H9 (cell line): Measurements from ENCODE around the gene EDC3. TPM values are rescaled to one million over a fixed set of nuclear protein-coding genes. Genes with fewer than 3 reads are reported as not detected.

ENCODE experiments used
- DNase-seq: peaks from one replicate; pipeline ENCODE4 v3.0.0-alpha.2; 2017
- H2AFZ ChIP-seq: one replicate; pipeline ENCODE4 v1.6.1; 2013; ENCODE audit warnings: mild to moderate bottlenecking, low read length, control low read depth, moderate library complexity
- H2AK5ac ChIP-seq: 2 replicates; pipeline ENCODE4 v1.6.1; 2013; ENCODE audit warnings: low read length, control low read depth, mixed read lengths; ENCODE audit not compliant: insufficient read length
- H2BK120ac ChIP-seq: one replicate; pipeline ENCODE4 v1.6.1; 2013; ENCODE audit warnings: low read depth, mild to moderate bottlenecking, low read length, control low read depth, inconsistent platforms; ENCODE audit not compliant: poor library complexity, severe bottlenecking
- H2BK12ac ChIP-seq: 2 replicates; pipeline ENCODE4 v1.6.1; 2013; ENCODE audit warnings: low read length, control low read depth, mixed read lengths, low read depth; ENCODE audit not compliant: insufficient read length
- H2BK15ac ChIP-seq: 2 replicates; pipeline ENCODE4 v1.6.1; 2013; ENCODE audit warnings: low read depth, low read length, control low read depth
- H2BK20ac ChIP-seq: one replicate; pipeline ENCODE4 v1.6.1; 2013; ENCODE audit warnings: low read depth, mild to moderate bottlenecking, low read length, control low read depth, inconsistent platforms; ENCODE audit not compliant: poor library complexity, severe bottlenecking
- H2BK5ac ChIP-seq: 2 replicates; pipeline ENCODE4 v1.6.1; 2013; ENCODE audit warnings: low read length, control low read depth, mixed read lengths; ENCODE audit not compliant: insufficient read length
- H3K14ac ChIP-seq: 2 replicates; pipeline ENCODE4 v1.6.1; 2013; ENCODE audit warnings: low read length, control low read depth; ENCODE audit not compliant: insufficient read depth
- H3K18ac ChIP-seq: 2 replicates; pipeline ENCODE4 v1.6.1; 2013; ENCODE audit warnings: low read depth, mild to moderate bottlenecking, mixed read lengths, low read length, control low read depth; ENCODE audit not compliant: insufficient read length
- H3K23ac ChIP-seq: 2 replicates; pipeline ENCODE4 v1.6.1; 2013; ENCODE audit warnings: low read length, control low read depth, mixed read lengths, low read depth; ENCODE audit not compliant: insufficient read length
- H3K23me2 ChIP-seq: 2 replicates; pipeline ENCODE4 v1.6.1; 2013; ENCODE audit warnings: low read depth, mild to moderate bottlenecking, mixed read lengths, low read length, control low read depth; ENCODE audit not compliant: insufficient read length, poor library complexity, severe bottlenecking
- H3K27ac ChIP-seq: 2 replicates; pipeline ENCODE4 v1.5.1; 2013; ENCODE audit warnings: low read length, control low read depth, mixed read lengths, low read depth; ENCODE audit not compliant: insufficient read length
- H3K27me3 ChIP-seq: 2 replicates; pipeline ENCODE4 v1.6.1; 2013; ENCODE audit warnings: low read length, control low read depth, inconsistent platforms; ENCODE audit not compliant: insufficient read depth
- H3K4ac ChIP-seq: 2 replicates; pipeline ENCODE4 v1.6.1; 2013; ENCODE audit warnings: low read depth, mild to moderate bottlenecking, control low read depth, inconsistent platforms, low read length, moderate library complexity
- H3K4me1 ChIP-seq: 2 replicates; pipeline ENCODE4 v1.6.1; 2013; ENCODE audit warnings: low read length, control low read depth, inconsistent platforms; ENCODE audit not compliant: insufficient read depth
- H3K4me2 ChIP-seq: 2 replicates; pipeline ENCODE4 v1.6.1; 2013; ENCODE audit warnings: low read length, control low read depth, mixed read lengths; ENCODE audit not compliant: insufficient read length, insufficient read depth
- H3K56ac ChIP-seq: 2 replicates; pipeline ENCODE4 v1.6.1; 2013; ENCODE audit warnings: low read depth, mild to moderate bottlenecking, mixed read lengths, low read length, control low read depth; ENCODE audit not compliant: insufficient read length
- H3K79me1 ChIP-seq: 2 replicates; pipeline ENCODE4 v1.6.1; 2013; ENCODE audit warnings: low read depth, mild to moderate bottlenecking, moderate library complexity, low read length, control low read depth, inconsistent platforms; ENCODE audit not compliant: insufficient read depth, poor library complexity, severe bottlenecking
- H3K79me2 ChIP-seq: 2 replicates; pipeline ENCODE4 v1.6.1; 2013; ENCODE audit warnings: low read length, control low read depth, inconsistent platforms; ENCODE audit not compliant: insufficient read depth
- H3K9ac ChIP-seq: 2 replicates; pipeline ENCODE4 v1.6.1; 2013; ENCODE audit warnings: low read length, control low read depth, mixed read lengths; ENCODE audit not compliant: insufficient read length; ENCODE audit errors: extremely low read depth
- H3K9me3 ChIP-seq: one replicate; pipeline ENCODE4 v1.6.1; 2013; ENCODE audit warnings: low read depth, low read length, inconsistent platforms; ENCODE audit not compliant: control insufficient read depth
- H3T11ph ChIP-seq: one replicate; pipeline ENCODE4 v1.6.1; 2013; ENCODE audit warnings: mild to moderate bottlenecking, low read length, control low read depth, inconsistent platforms
- H4K20me1 ChIP-seq: one replicate; pipeline ENCODE4 v1.6.1; 2013; ENCODE audit not compliant: control insufficient read depth, insufficient read length, insufficient read depth
- H4K5ac ChIP-seq: 2 replicates; pipeline ENCODE4 v1.6.1; 2013; ENCODE audit warnings: low read depth, mild to moderate bottlenecking, mixed read lengths, low read length, control low read depth; ENCODE audit not compliant: insufficient read length
- H4K8ac ChIP-seq: replicated peaks from 2 replicates; pipeline ENCODE4 v1.6.1; 2013; ENCODE audit warnings: low read length, control low read depth, mixed read lengths, low read depth; ENCODE audit not compliant: insufficient read length
- H4K91ac ChIP-seq: 2 replicates; pipeline ENCODE4 v1.6.1; 2013; ENCODE audit warnings: low read depth, mild to moderate bottlenecking, moderate library complexity, mixed read lengths, low read length, control low read depth; ENCODE audit not compliant: insufficient read length
- H3K27ac Mint-ChIP-seq, 3 experiments: 2 replicates in 2 of 3; 3 replicates in 1 of 3; pipeline ENCODE4 v1.8.0; 2020 to 2021; ENCODE audit warnings: mixed read lengths in 3 of 3, mild to moderate bottlenecking in 1 of 3, moderate library complexity in 1 of 3
- H3K27me3 Mint-ChIP-seq: 2 replicates; pipeline ENCODE4 v1.8.0; 2021; ENCODE audit warnings: low read depth, mild to moderate bottlenecking, moderate library complexity, mixed read lengths
- H3K36me3 Mint-ChIP-seq, 3 experiments: 2 replicates in 2 of 3; 3 replicates in 1 of 3; pipeline ENCODE4 v1.8.0; 2020 to 2021; ENCODE audit warnings: low read depth in 3 of 3, mixed read lengths in 3 of 3; ENCODE audit not compliant: insufficient read depth in 1 of 3
- H3K4me1 Mint-ChIP-seq, 2 experiments: 2 replicates each; pipeline ENCODE4 v1.8.0; 2020; ENCODE audit warnings: mixed read lengths in 2 of 2
- H3K4me3 Mint-ChIP-seq, 2 experiments: 2 replicates in 1 of 2; 3 replicates in 1 of 2; pipeline ENCODE4 v1.8.0; 2020 to 2021; ENCODE audit warnings: mild to moderate bottlenecking in 2 of 2, mixed read lengths in 2 of 2, moderate library complexity in 1 of 2
- H3K9me3 Mint-ChIP-seq, 2 experiments: 2 replicates in 1 of 2; 3 replicates in 1 of 2; pipeline ENCODE4 v1.8.0; 2020; ENCODE audit warnings: mild to moderate bottlenecking in 2 of 2, mixed read lengths in 2 of 2, moderate library complexity in 1 of 2
- CTCF ChIP-seq: fragments of 200-600 bp; sonication (generic); conservative IDR thresholded peaks from 3 replicates; pipeline ENCODE4 v1.8.0; 2021; ENCODE audit warnings: antibody characterized with exemption, mild to moderate bottlenecking
- WGBS: extraction: QIAGEN DNeasy Blood & Tissue Kit; methylation state at CpG from one replicate; pipeline ENCODE4 v1.1.7; 2013; ENCODE audit warnings: missing lambda C conversion rate, low lambda C conversion rate, mixed read lengths; ENCODE audit not compliant: insufficient read length; ENCODE audit errors: extremely low coverage; 5-methylcytosine and 5-hydroxymethylcytosine counted together
- total RNA-seq: library from RNA; stranded (reverse); gene quantifications from 2 replicates; pipeline ENCODE4 v1.2.1, GENCODE V29; 2021

EDC3 gene
- total RNA-seq, 1 experiment from 2014 or later, result 60.5 TPM

GRCh38 chr15:74712311-74712710 lies 16.5 kb upstream of the EDC3 start:
- Histone ChIP-seq H2BK20ac (no peak overlapping the region), H3K9ac (no peak overlapping the region), H4K20me1 (no peaks in the 10 kb centered on the region), H3K14ac (no peak overlapping the region), H3K23me2 (no peaks in the 10 kb centered on the region), H3T11ph (no peak overlapping the region), H3K4ac (no peak overlapping the region), H3K9me3 (no peaks in the 10 kb centered on the region), H3K27ac (no peak overlapping the region), H3K56ac (no peak overlapping the region), H3K79me1 (no peaks in the 10 kb centered on the region), H3K79me2 (no peaks in the 10 kb centered on the region), H3K27me3 (no peaks in the 10 kb centered on the region), H3K4me2 (no peak overlapping the region), H3K4me1 (no peaks in the 10 kb centered on the region), H2BK15ac (no peak overlapping the region), H2BK120ac (no peak overlapping the region), H3K18ac (no peak overlapping the region), H2BK12ac (no peak overlapping the region), H2AFZ (no peak overlapping the region), H2AK5ac (no peak overlapping the region), H3K23ac (no peak overlapping the region), H4K5ac (no peak overlapping the region), H4K8ac (no peak overlapping the region), H4K91ac (no peak overlapping the region), H2BK5ac (no peak overlapping the region)
- Mint-ChIP-seq H3K9me3 (peaks cover 0 to 2% of the 10 kb centered on the region in 2 experiments; a peak in 2 of 5 replicates), H3K27ac (no peak overlapping the region), H3K4me3 (no peak overlapping the region), H3K36me3 (no peaks in the 10 kb centered on the region), H3K27me3 (peaks cover 26% of the 10 kb centered on the region), H3K4me1 (peaks cover 0 to 2% of the 10 kb centered on the region in 2 experiments; a peak in 1 of 4 replicates)
- no peak for TF ChIP-seq CTCF
- WGBS, result no CpG with 5 or more reads among the region's 3 CpGs
- DNase-seq, result no peak
